Activated CD8-positive, alpha-beta T cell treated with anti-CD3 and anti-CD28 coated beads, Interleukin-2, amount 10 ng/mL, durations not matched to agents 7 days and 5 days (primary cell): Measurements from ENCODE around the gene MEMO1. TPM values are rescaled to one million over a fixed set of nuclear protein-coding genes. Genes with fewer than 3 reads are reported as not detected.
"Not testable (repeated sequence)": the region's sequence is repeated elsewhere in the genome, so short reads cannot be mapped to it uniquely, and the experiment has no call there.

Source experiments
- ATAC-seq: fragments of 150-1000 bp; cut with Tn5 transposase; one replicate; pipeline ENCODE4 v1.10.0; 2021; ENCODE audit warnings: moderate library complexity
- CTCF ChIA-PET: fragments of 350-600 bp; sonication (Branson Sonifier 250); formaldehyde crosslinking; loops from one replicate; lab custom pipeline; 2021; ENCODE audit warnings: antibody characterized with exemption; lab: Charles Lee
- POLR2A ChIA-PET: fragments of 350-600 bp; sonication (Branson Sonifier 250); formaldehyde crosslinking; loops from one replicate; lab custom pipeline; 2021; ENCODE audit warnings: antibody characterized with exemption; lab: Charles Lee
- DNase-seq: peaks from one replicate; pipeline ENCODE4 v3.0.0-alpha.2; 2020
- H3K27ac Mint-ChIP-seq: one replicate; pipeline ENCODE4 v1.8.0; 2021; ENCODE audit warnings: mild to moderate bottlenecking, mixed read lengths
- H3K27me3 Mint-ChIP-seq: one replicate; pipeline ENCODE4 v1.8.0; 2021; ENCODE audit warnings: low read depth, mixed read lengths
- H3K36me3 Mint-ChIP-seq: one replicate; pipeline ENCODE4 v1.8.0; 2021; ENCODE audit warnings: low read depth, mixed read lengths
- H3K4me1 Mint-ChIP-seq: one replicate; pipeline ENCODE4 v1.8.0; 2021; ENCODE audit warnings: low read depth, mixed read lengths
- H3K4me3 Mint-ChIP-seq: one replicate; pipeline ENCODE4 v1.8.0; 2021; ENCODE audit warnings: mild to moderate bottlenecking, mixed read lengths
- H3K9me3 Mint-ChIP-seq: one replicate; pipeline ENCODE4 v1.8.0; 2022; ENCODE audit warnings: mixed read lengths; ENCODE audit not compliant: insufficient read depth
- total RNA-seq, 2 experiments: library from RNA; stranded (reverse); gene quantifications; one replicate each; pipeline ENCODE4 v1.2.3, GENCODE V29; 2021

Gene MEMO1
- total RNA-seq, 2 experiments from 2014 or later = 50.5 to 51.5 TPM

DNA sequence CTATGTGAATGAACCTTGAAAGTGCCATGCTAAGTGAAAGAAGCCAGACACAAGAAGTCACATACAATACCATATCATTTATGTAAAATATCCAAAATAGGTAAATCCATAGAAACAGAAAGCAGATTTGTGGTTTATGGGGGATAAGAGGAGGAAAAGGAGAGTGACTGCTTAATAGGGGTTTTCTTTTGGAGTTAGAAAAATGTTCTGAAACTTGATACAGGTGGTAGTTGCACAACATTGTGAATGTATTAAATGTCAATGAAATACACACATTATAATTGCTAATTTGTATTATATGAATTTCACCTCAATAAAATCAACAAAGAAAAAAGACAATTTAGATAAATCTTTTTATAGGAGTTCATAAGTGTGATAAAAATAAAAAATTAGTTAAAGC, 37.1 kb downstream of the MEMO1 start:
- Mint-ChIP-seq H3K36me3 (peaks cover 3% of the 10 kb centered on the region), H3K4me1 (peaks cover 7% of the 10 kb centered on the region), H3K27ac (no peak overlapping the region), H3K4me3 (no peak overlapping the region), H3K9me3 (peaks cover under 1% of the 10 kb centered on the region), H3K27me3 (no peaks in the 10 kb centered on the region)
- POLR2A ChIA-PET = no interaction called here
- ATAC-seq = no peak
- CTCF ChIA-PET = no interaction called here
- DNase-seq = no peak

GRCh38 chr2:31972059-31972458, 38.7 kb downstream of the MEMO1 start:
- H3K27ac Mint-ChIP-seq = no peak overlapping the region
- CTCF ChIA-PET = interaction anchor here (0.9 kb wide), 1 partner anchor 32 kb away, joined by 3 read pairs; no protein-coding TSS in a partner anchor
- H3K27me3 Mint-ChIP-seq = no peaks in the 10 kb centered on the region
- H3K9me3 Mint-ChIP-seq = no peaks in the 10 kb centered on the region
- H3K4me3 Mint-ChIP-seq = no peak overlapping the region
- peaks cover 7% of the 10 kb centered on the region for H3K4me1 Mint-ChIP-seq
- DNase-seq = no peak
- H3K36me3 Mint-ChIP-seq = peaks cover 3% of the 10 kb centered on the region
- POLR2A ChIA-PET = no interaction called here
- no peak for ATAC-seq

DNA sequence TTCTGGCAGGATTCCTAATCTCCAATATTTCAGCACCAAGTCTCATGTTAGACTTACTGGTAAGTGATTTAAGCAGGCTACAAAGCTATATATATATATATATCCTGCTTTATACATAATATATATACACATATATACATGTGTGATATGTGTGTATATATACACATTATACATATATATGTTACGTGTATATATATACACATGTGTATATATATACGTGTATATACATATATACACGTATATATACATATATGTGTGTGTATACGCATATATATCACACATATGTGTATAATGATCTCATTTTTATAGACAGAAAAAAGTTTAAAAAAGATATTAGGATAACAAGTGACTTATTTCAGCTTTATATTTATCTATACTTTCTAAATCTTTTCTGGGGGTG, 41.6 kb downstream of the MEMO1 start:
- CTCF ChIA-PET = no interaction called here
- Mint-ChIP-seq H3K4me3 (no peak overlapping the region), H3K36me3 (peaks cover under 1% of the 10 kb centered on the region), H3K27me3 (no peaks in the 10 kb centered on the region), H3K9me3 (no peaks in the 10 kb centered on the region), H3K27ac (no peak overlapping the region), H3K4me1 (peaks cover 11% of the 10 kb centered on the region)
- no peak for ATAC-seq
- no peak for DNase-seq
- POLR2A ChIA-PET = no interaction called here

- no peak overlapping the region for H3K27ac Mint-ChIP-seq
- no peak for ATAC-seq
- peaks cover 14% of the 10 kb centered on the region for H3K4me1 Mint-ChIP-seq
- H3K9me3 Mint-ChIP-seq = no peaks in the 10 kb centered on the region
- ChIA-PET CTCF (no interaction called here), POLR2A (no interaction called here)
- no peaks in the 10 kb centered on the region for H3K27me3 Mint-ChIP-seq
- H3K36me3 Mint-ChIP-seq = peaks cover 10% of the 10 kb centered on the region
- no peak overlapping the region for H3K4me3 Mint-ChIP-seq
- DNase-seq = no peak
Measured at GRCh38 chr2:31967790-31968189, 43.0 kb downstream of the MEMO1 start.

DNA sequence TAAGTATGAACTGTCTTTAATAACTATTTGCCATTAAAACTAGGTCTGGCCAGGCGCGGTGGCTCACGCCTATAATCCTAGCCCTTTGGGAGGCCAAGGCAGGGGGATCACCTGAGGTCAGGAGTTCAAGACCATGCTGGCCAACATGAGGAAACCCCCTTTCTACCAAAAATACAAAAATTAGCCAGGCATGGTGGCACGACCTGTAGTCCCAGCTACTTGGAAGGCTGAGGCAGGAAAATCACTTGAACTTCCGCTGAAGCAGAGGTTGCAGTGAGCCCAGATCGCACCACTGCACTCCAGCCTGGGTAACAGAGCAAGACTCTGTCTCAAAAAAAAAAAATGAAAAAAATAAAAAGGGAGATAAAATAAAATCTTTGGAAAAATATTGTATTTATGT, 44.4 kb downstream of the MEMO1 start:
- H3K4me3 Mint-ChIP-seq, CTCF ChIA-PET, H3K9me3 Mint-ChIP-seq, POLR2A ChIA-PET, DNase-seq, H3K27me3 Mint-ChIP-seq, ATAC-seq, H3K27ac Mint-ChIP-seq: not testable (repeated sequence)
- Mint-ChIP-seq H3K4me1 (peaks cover 26% of the 10 kb centered on the region), H3K36me3 (peaks cover 11% of the 10 kb centered on the region)

DNA sequence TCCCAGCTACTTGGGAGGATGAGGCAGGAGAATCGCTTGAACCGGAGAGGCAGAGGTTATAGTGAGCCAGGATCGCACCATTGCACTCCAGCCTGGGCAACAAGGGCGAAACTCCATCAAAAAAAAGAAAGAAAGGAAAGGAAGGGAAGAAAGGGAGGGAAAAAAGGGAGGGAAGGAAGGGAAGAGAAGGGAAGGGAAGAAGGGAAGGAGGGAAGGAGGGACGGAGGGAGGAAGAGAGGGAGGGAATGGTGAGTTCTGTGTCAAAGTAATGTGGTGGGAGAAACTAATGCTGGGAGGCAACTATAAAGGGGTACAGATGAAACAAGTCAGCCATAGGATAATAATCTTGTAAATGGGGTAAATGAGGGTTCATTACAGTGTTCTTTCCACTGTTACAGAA, 45.7 kb downstream of the MEMO1 start:
- ATAC-seq (no peak), DNase-seq (no peak)
- Mint-ChIP-seq H3K9me3 (no peaks in the 10 kb centered on the region), H3K27me3 (no peaks in the 10 kb centered on the region), H3K36me3 (peaks cover 11% of the 10 kb centered on the region), H3K4me3 (no peak overlapping the region), H3K4me1 (peaks cover 30% of the 10 kb centered on the region), H3K27ac (no peak overlapping the region)
- ChIA-PET POLR2A (no interaction called here), CTCF (interaction anchor here (0.6 kb wide), 1 partner anchor 802 kb away, joined by 3 read pairs; no protein-coding TSS in a partner anchor)

- H3K36me3 Mint-ChIP-seq = peaks cover 11% of the 10 kb centered on the region
- no peaks in the 10 kb centered on the region for H3K9me3 Mint-ChIP-seq
- H3K4me3 Mint-ChIP-seq = no peak overlapping the region
- H3K27me3 Mint-ChIP-seq = no peaks in the 10 kb centered on the region
- peaks cover 51% of the 10 kb centered on the region for H3K4me1 Mint-ChIP-seq
- no peak overlapping the region for H3K27ac Mint-ChIP-seq
- ATAC-seq (no peak), DNase-seq (no peak)
- ChIA-PET POLR2A (no interaction called here), CTCF (no interaction called here)
Measured at GRCh38 chr2:31962757-31963361, 47.9 kb downstream of the MEMO1 start.

DNA sequence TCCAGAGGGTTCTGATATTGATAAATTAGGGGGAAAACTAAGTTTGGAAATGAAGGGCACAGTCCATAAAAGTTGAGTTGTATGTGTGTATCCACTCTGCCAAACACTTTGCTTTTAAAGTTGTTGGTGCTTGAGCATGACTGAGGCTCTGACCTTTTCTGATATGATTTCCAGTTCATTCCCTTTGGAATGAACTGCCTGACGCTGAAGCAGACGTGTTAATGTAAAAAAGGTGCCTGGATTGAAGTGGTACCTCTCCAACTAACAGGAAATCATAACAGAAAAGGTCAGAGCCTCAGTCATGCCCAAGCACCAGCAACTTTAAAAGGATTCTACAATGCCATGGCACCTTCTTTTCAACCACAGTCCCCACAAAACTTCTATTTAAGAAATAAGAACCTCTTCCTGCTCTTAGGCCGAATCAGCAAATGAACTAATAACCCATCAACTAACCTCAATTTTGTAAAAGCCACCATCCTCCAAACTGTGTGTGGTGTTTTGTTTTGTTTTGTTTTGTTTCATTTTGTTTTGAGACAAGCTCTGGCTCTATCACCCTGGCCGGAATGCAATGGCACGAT, 52.6 kb downstream of the MEMO1 start:
- Mint-ChIP-seq H3K27me3 (no peaks in the 10 kb centered on the region), H3K4me3 (no peak overlapping the region), H3K27ac (peak overlapping the region; percentile 9), H3K4me1 (peaks cover 53% of the 10 kb centered on the region), H3K9me3 (no peaks in the 10 kb centered on the region), H3K36me3 (peaks cover 11% of the 10 kb centered on the region)
- ATAC-seq (no peak), DNase-seq (peak; percentile 26)
- ChIA-PET POLR2A (no interaction called here), CTCF (interaction anchor here (1.6 kb wide), 1 partner anchor 18 kb away, joined by 3 read pairs; no protein-coding TSS in a partner anchor)

- H3K9me3 Mint-ChIP-seq = no peaks in the 10 kb centered on the region
- H3K4me3 Mint-ChIP-seq = no peak overlapping the region
- no peak overlapping the region for H3K27ac Mint-ChIP-seq
- DNase-seq = no peak
- peaks cover 46% of the 10 kb centered on the region for H3K4me1 Mint-ChIP-seq
- ChIA-PET POLR2A (no interaction called here), CTCF (interaction anchor here (1.0 to 1.6 kb wide), 2 partner anchors 19 to 24 kb away, joined by 3 read pairs; no protein-coding TSS in a partner anchor)
- no peak for ATAC-seq
- peaks cover 5% of the 10 kb centered on the region for H3K36me3 Mint-ChIP-seq
- H3K27me3 Mint-ChIP-seq = no peaks in the 10 kb centered on the region
Measured at GRCh38 chr2:31957354-31958139, 53.3 kb downstream of the MEMO1 start.

- H3K27ac Mint-ChIP-seq, H3K27me3 Mint-ChIP-seq, DNase-seq, ATAC-seq, POLR2A ChIA-PET, H3K4me3 Mint-ChIP-seq, H3K9me3 Mint-ChIP-seq, H3K36me3 Mint-ChIP-seq: not testable (repeated sequence)
- H3K4me1 Mint-ChIP-seq = peaks cover 40% of the 10 kb centered on the region
- CTCF ChIA-PET = interaction anchor here (1.0 to 1.6 kb wide), 2 partner anchors 19 to 23 kb away, joined by 3 read pairs; no protein-coding TSS in a partner anchor
Measured at GRCh38 chr2:31956934-31957333, 53.9 kb downstream of the MEMO1 start.

DNA sequence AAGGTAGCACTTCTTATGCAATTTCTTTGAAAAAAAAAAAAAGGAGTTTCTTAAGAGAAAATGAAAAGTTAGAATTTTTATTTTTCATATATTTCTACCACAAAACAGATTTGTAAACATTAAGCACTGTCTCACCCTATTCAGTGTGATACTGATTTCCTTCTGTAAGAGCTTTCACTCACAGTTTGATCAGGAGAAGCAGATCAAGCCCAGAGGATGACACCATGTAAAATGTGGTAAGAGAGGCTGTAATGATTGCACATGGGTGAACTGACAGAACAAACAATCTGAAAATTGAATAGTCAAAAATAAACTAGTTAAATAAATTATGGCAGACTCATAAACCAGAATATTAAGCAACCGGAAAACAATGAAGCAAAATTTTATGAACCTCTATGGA, 54.5 kb downstream of the MEMO1 start:
- H3K27ac Mint-ChIP-seq = no peak overlapping the region
- H3K27me3 Mint-ChIP-seq = no peaks in the 10 kb centered on the region
- H3K36me3 Mint-ChIP-seq = peaks cover 5% of the 10 kb centered on the region
- H3K4me3 Mint-ChIP-seq = no peak overlapping the region
- DNase-seq (no peak), ATAC-seq (no peak)
- POLR2A ChIA-PET = no interaction called here
- H3K9me3 Mint-ChIP-seq = no peaks in the 10 kb centered on the region
- CTCF ChIA-PET = interaction anchor here (1.6 kb wide), 1 partner anchor 20 kb away, joined by 3 read pairs; no protein-coding TSS in a partner anchor
- H3K4me1 Mint-ChIP-seq = peaks cover 39% of the 10 kb centered on the region

DNA sequence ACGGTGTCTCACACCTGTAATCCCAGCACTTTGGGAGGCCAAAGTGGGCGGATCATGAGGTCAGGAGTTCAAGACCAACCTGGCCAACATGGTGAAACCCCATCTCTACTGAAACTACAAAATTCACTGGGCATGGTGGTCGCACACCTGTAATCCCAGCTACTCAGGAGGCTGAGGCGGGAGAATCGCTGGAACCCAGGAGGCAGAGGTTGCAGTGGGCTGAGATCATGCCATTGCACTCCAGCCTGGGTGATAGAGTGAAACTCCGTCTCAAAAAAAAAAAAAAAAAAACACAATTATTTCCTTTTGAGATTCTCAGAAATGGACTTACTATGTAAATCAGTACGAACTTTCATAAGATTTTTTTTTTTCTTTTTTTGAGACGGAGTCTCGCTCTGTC, 57.7 kb downstream of the MEMO1 start:
- H3K27me3 Mint-ChIP-seq, H3K27ac Mint-ChIP-seq, ATAC-seq, H3K9me3 Mint-ChIP-seq, H3K4me3 Mint-ChIP-seq, POLR2A ChIA-PET, CTCF ChIA-PET, H3K36me3 Mint-ChIP-seq, DNase-seq: not testable (repeated sequence)
- H3K4me1 Mint-ChIP-seq = peaks cover 17% of the 10 kb centered on the region
